Fibroblast of skin of right biceps (primary cell): ENCODE data around the gene RXFP1.
A peak's percentile ranks its signal among the peaks of the same experiment; 100 is the strongest.

ENCODE experiments used
- DNase-seq: peaks from one replicate; pipeline ENCODE4 v3.0.0-alpha.2; 2013

RXFP1 gene

GRCh38 chr4:158544141-158544540 lies 22.5 kb downstream of the RXFP1 start:
- no peak for DNase-seq

- no peak for DNase-seq
Measured at GRCh38 chr4:158553364-158553763, 31.7 kb downstream of the RXFP1 start.

DNA sequence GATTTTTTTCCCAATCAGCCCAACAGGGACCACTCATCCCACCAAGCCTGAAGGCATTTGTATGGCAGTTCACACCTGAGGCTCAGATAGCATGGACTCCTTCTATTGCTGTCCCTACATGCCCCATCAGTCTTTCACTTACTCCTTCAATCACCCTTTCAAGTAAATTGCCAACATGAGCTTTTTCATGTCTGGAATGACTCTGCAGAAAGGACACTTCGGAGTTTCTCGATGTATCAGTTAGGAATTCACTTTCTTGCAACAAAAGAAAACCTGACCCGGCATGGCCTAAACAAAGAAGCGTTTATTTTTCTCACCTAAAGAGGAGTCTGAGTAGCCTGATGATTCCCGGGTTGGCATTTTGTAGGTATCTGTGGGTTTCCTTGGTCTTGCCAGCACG lies 38.6 kb downstream of the RXFP1 start:
- DNase-seq: no peak

GRCh38 chr4:158566860-158567259 lies 45.2 kb downstream of the RXFP1 start:
- DNase-seq: no peak

- no peak for DNase-seq
Measured at GRCh38 chr4:158571736-158572135, 50.1 kb downstream of the RXFP1 start.

- DNase-seq: no peak
Measured at GRCh38 chr4:158572608-158573007, 50.9 kb downstream of the RXFP1 start.

- peak; percentile 18 for DNase-seq
Measured at GRCh38 chr4:158578476-158578875, 56.8 kb downstream of the RXFP1 start.

DNA sequence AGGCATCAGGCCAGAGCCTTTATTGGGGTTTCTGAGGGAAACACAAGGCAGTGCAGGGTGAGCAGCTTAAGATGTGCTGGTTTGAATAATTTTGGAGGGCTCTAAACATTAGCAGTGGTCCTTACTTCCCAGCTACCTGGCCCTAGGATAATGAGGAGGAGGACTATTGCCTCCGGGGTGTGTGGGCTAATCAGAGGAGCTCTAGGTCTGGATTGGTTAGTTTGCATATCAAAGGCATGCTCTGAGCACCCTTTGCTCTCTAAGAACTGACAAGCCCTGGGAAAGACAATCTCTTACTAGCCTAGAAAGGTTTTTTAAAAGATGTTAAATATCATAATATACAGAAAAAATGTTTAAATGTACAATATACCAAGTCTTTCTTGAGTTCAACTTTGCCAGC lies 58.4 kb downstream of the RXFP1 start:
- DNase-seq: no peak

DNA sequence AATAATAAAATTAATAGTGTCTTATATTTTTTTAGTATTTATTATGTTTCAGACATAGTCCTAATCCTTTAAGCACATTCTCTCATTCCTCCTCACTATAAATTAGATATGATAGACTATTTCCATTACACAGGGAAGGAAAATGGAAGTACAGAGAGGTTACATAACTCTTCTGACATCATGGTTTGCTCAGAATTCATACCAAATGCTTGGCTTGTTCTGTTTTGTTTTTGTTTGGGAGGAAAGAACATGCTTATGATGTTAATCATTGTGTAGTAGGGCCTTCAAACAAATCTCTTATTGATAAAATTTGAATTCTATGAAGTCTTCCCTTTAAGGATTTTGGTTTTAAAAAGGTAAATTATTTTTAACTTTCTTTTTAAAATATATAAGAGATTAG lies 59.5 kb downstream of the RXFP1 start:
- DNase-seq: peak; percentile 1

- no peak for DNase-seq
Measured at GRCh38 chr4:158586881-158587280, 65.2 kb downstream of the RXFP1 start.

DNA sequence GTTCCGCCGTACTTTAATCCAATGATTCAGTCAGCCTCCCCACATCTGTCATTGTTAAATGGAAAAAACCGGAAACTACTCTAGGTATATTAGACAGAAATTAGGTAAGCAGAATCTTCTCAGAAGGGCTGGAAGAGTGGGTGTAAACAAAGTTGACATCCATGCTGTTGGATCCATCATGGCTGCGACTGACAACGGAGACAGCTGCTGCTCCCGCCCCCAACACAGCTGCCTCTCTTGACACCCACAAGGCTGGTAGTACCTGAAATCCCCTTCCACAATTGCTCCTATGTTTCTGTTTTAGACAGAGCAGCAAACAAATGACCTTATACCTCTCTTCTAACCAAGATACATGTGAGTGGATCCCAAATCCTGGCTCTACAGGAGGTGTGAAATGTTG lies 66.6 kb downstream of the RXFP1 start:
- DNase-seq: no peak

- no peak for DNase-seq
Measured at GRCh38 chr4:158588777-158589176, 67.1 kb downstream of the RXFP1 start.

DNA sequence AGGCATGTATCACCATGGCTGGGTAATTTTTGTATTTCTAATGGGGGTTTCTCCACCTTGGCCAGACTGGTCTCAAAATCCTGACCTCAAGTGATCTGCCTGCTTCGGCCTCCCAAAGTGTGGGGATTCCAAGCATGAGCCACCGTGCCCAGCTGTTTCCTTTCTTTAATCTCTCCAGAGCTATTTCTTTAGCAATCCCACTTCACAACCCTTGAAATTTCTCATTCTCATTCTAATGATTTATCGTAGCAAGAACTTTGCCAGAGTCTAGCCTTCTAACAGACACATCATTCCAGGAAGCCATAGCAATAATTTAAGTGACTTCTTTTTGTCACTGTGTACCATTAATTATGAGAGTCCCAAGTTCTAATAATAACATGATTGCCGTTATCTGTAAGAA lies 68.6 kb downstream of the RXFP1 start:
- DNase-seq: no peak

- DNase-seq: no peak
Measured at GRCh38 chr4:158590824-158591223, 69.1 kb downstream of the RXFP1 start.

GRCh38 chr4:158597879-158598596 lies 76.4 kb downstream of the RXFP1 start:
- no peak for DNase-seq

GRCh38 chr4:158599150-158599549 lies 77.5 kb downstream of the RXFP1 start:
- no peak for DNase-seq

DNA sequence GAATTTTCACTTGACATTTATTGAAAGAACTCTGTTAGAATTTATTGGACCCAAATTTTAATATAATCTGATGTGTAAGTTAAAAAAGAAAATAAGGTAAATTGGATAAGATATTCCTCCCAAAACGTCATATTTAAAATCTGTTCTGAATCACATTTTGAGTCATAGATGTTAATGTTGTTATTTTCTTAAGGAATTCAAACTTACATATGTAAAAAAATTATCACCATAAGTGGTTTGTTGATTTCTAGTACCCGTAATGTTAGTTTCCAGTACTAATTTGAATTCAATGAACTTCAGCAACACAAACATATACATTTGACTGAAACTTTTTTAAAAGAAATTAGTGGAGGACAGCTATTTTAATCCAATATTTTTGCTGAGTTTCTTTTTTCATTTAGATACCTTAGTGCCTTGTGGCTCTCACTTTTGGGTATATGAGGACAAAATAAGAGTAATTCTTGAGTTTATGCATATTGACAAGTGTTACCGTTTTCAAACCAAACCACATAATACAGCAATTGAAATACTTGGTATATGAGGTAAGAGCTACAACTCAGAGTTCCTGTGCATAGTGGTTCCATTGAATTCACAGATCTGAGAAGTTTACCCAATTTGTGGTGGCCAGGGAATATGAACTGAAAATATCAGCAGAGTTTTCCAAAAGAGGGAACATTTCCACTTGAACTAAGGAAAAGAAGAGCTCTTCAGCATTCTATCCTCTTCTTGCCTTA lies 78.2 kb downstream of the RXFP1 start:
- DNase-seq: no peak

GRCh38 chr4:158604369-158604768 lies 82.7 kb downstream of the RXFP1 start:
- no peak for DNase-seq

DNA sequence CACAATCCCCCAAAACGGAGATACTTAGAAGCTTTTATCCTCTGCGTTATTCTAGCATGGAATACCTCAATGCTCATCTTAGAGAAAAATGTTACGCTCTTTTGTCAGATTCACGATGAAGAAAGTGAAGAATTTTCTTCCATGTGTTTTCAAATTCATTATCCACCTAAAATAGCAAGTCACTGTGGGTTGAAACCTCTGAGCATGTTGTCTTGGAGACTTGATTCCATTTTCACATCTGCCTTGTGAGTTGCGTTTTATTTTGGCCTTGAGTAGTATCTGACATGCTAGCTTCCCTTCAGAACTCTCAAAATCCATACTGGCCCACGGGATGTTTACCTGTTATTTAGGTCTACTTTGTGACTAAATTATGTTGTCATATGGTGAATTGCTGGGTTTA lies 83.7 kb downstream of the RXFP1 start:
- no peak for DNase-seq

DNA sequence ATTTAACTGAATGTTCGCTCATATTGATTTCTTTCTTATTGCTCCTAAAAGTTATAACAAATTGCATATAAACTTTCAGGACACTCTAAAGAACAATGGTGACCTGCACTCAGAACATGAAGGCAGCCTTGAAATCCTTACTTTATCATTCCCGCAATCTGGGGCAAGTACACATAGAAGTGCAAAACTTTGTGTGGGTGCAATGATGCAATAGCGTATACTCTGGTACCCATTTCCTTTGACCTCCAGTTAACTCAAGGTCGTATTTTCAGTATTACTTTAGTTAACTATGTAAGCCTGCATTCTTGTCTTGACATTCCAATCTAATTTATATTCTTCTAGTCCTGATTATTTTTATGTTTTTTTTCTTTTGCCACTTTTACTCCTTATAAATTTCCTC lies 85.3 kb downstream of the RXFP1 start:
- no peak for DNase-seq

DNA sequence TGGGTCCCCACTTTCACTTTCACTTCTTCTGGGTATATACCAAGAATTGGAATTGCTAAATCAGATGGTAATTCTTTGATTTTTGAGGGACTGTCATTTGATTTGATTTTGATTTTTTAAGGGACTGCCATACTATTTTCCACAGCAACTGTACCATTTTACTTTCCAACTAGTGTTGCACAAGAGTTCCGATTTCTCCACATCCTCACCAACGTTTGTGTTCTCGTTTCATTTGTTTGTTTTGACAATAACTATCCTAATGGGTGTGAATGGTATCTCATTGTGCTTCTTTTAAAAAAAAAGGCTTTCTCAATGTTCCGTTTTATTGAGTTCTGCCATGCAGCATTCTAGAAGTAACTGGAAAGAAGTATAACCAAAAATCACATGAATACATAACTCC lies 87.4 kb downstream of the RXFP1 start:
- DNase-seq: no peak

- no peak for DNase-seq
Measured at GRCh38 chr4:158610790-158611189, 89.1 kb downstream of the RXFP1 start.

- DNase-seq: no peak
Measured at GRCh38 chr4:158613046-158613445, 91.4 kb downstream of the RXFP1 start.

DNA sequence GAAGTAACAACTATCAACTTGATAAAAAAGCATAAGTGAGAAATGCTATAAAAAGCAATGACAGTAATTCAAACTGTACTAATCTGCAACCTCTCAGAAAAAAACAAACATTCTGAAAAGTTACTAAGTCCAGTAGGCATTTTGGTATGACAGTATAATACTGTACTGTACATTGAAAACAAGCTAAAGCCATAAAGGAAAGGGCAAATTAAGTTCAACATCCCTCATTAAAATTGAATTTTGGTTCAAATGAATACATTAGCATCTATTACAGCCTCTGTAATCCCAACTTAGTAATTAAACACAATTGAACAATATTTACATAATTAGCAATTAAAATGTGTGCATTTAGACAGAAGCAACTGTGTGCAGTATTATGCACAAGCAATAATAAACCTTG lies 96.3 kb downstream of the RXFP1 start:
- DNase-seq: no peak

DNA sequence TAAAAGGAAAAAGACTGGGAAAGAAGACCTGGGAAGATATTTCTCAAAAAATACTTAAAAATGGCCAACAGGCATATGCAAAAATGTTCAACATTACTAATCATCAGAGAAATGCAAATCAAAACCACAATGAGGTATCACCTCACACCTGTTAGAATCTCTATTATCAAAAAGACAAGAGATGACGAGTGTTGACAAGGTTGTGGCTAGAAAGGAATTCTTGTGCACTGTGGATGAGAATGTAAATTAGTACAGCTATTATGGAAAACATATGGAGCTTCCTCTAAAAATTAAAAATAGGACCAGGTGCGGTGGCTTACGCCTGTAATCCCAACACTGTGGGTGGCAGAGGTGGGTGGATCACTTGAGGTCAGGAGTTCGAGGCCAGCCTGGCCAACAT lies 100.0 kb downstream of the RXFP1 start:
- peak; percentile 6 for DNase-seq
